Hepatocyte (in vitro differentiated cells): ENCODE measurements around the gene CCDC138. TPM values are rescaled to one million over a fixed set of nuclear protein-coding genes. Genes with fewer than 3 reads are reported as not detected.

Experiments
- DNase-seq: peaks from one replicate; pipeline ENCODE4 v3.0.0-alpha.2; 2016; ENCODE audit warnings: low spot score
- H2AFZ ChIP-seq: fragments of 200-600 bp; sonication (generic); 2 replicates; pipeline ENCODE4 v1.6.0; 2016; ENCODE audit warnings: antibody characterized with exemption, mild to moderate bottlenecking
- H3K27ac ChIP-seq: fragments of 200-600 bp; sonication (generic); 2 replicates; pipeline ENCODE4 v1.5.1; 2016; ENCODE audit warnings: mild to moderate bottlenecking
- H3K27me3 ChIP-seq: fragments of 200-600 bp; sonication (generic); 2 replicates; pipeline ENCODE4 v1.6.1; 2016
- H3K36me3 ChIP-seq: fragments of 200-600 bp; sonication (generic); replicated peaks from 2 replicates; pipeline ENCODE4 v1.5.1; 2016; ENCODE audit warnings: low read depth; ENCODE audit not compliant: insufficient read depth
- H3K4me1 ChIP-seq: fragments of 200-600 bp; sonication (generic); 2 replicates; pipeline ENCODE4 v1.5.1; 2016; ENCODE audit warnings: mild to moderate bottlenecking, moderate library complexity; ENCODE audit not compliant: insufficient read depth
- H3K4me2 ChIP-seq: fragments of 200-600 bp; sonication (generic); 2 replicates; pipeline ENCODE4 v1.6.0; 2016
- H3K4me3 ChIP-seq: fragments of 200-600 bp; sonication (generic); 2 replicates; pipeline ENCODE4 v1.5.1; 2016; ENCODE audit warnings: mild to moderate bottlenecking
- H3K79me2 ChIP-seq: fragments of 200-600 bp; sonication (generic); 2 replicates; pipeline ENCODE4 v1.6.0; 2017; ENCODE audit warnings: mild to moderate bottlenecking
- H3K9me2 ChIP-seq: fragments of 200-600 bp; sonication (generic); replicated peaks from 2 replicates; pipeline ENCODE4 v1.6.0; 2017; ENCODE audit warnings: mild to moderate bottlenecking; ENCODE audit not compliant: insufficient read depth
- H3K9me3 ChIP-seq: fragments of 200-600 bp; sonication (generic); 2 replicates; pipeline ENCODE4 v1.5.1; 2016; ENCODE audit warnings: low read depth, mild to moderate bottlenecking
- H4K20me1 ChIP-seq: fragments of 200-600 bp; sonication (generic); 2 replicates; pipeline ENCODE4 v1.6.0; 2016; ENCODE audit warnings: mild to moderate bottlenecking; ENCODE audit not compliant: insufficient read depth, poor library complexity, severe bottlenecking
- CTCF ChIP-seq: fragments of 200-600 bp; sonication (generic); IDR thresholded peaks from 2 replicates; pipeline ENCODE4 v1.5.1; 2016; ENCODE audit warnings: antibody characterized with exemption, mild to moderate bottlenecking; ENCODE audit not compliant: poor library complexity
- EZH2 ChIP-seq: fragments of 200-600 bp; sonication (generic); IDR thresholded peaks from 2 replicates; pipeline ENCODE4 v1.6.1; 2016; ENCODE audit warnings: antibody characterized with exemption, mild to moderate bottlenecking, borderline replicate concordance
- EZH2phosphoT487 ChIP-seq: fragments of 200-600 bp; sonication (generic); IDR thresholded peaks from one replicate; pipeline ENCODE4 v1.6.1; 2018; ENCODE audit warnings: antibody characterized with exemption, mild to moderate bottlenecking, low read depth, moderate library complexity; ENCODE audit not compliant: unreplicated experiment, severe bottlenecking
- WGBS: methylation state at CpG from one replicate; pipeline ENCODE4 v1.1.6; 2016; ENCODE audit warnings: low lambda C conversion rate; ENCODE audit errors: missing lambda C conversion rate; 5-methylcytosine and 5-hydroxymethylcytosine counted together
- polyA plus RNA-seq: library from polyadenylated mRNA; unstranded; fragments of >200 nt; fragmentation: Nextera tagmentation; extraction: Ambion mirVana; gene quantifications from 2 replicates; pipeline ENCODE4 v1.2.1, GENCODE V29; 2016
- total RNA-seq: library from RNA; depleted of rRNA; stranded (reverse); fragments of >200 nt; gene quantifications from 2 replicates; pipeline ENCODE4 v1.2.3, GENCODE V29; 2014

Gene CCDC138
- total and polyA plus RNA-seq, 2 experiments from 2014 or later, result 2.7 to 6.6 TPM

GRCh38 chr2:108922141-108922915, 135.8 kb downstream of the CCDC138 start:
- Histone ChIP-seq H3K9me2 (no peaks in the 10 kb centered on the region), H3K4me1 (peaks cover 4% of the 10 kb centered on the region), H3K27me3 (no peaks in the 10 kb centered on the region), H2AFZ (no peak overlapping the region), H3K79me2 (no peaks in the 10 kb centered on the region), H3K36me3 (no peaks in the 10 kb centered on the region), H3K4me2 (no peak overlapping the region), H4K20me1 (no peaks in the 10 kb centered on the region), H3K27ac (no peak overlapping the region), H3K9me3 (no peaks in the 10 kb centered on the region), H3K4me3 (no peak overlapping the region)
- no peak for DNase-seq
- WGBS, result 67% methylated on average over 11 of the region's 11 CpGs
- TF ChIP-seq CTCF (no peak), EZH2phosphoT487 (no peak), EZH2 (no peak)

GRCh38 chr2:108923019-108923700, 136.6 kb downstream of the CCDC138 start:
- DNase-seq, result no peak
- no peaks in the 10 kb centered on the region for H3K79me2 ChIP-seq
- H2AFZ ChIP-seq, result no peak overlapping the region
- no peak for TF ChIP-seq EZH2phosphoT487
- no peak for TF ChIP-seq CTCF
- TF ChIP-seq EZH2, result no peak
- no peaks in the 10 kb centered on the region for H3K36me3 ChIP-seq
- H3K4me2 ChIP-seq, result no peak overlapping the region
- H3K4me1 ChIP-seq, result peaks cover 4% of the 10 kb centered on the region
- no peak overlapping the region for H3K27ac ChIP-seq
- no peaks in the 10 kb centered on the region for H4K20me1 ChIP-seq
- H3K9me3 ChIP-seq, result no peaks in the 10 kb centered on the region
- H3K9me2 ChIP-seq, result no peaks in the 10 kb centered on the region
- H3K27me3 ChIP-seq, result no peaks in the 10 kb centered on the region
- H3K4me3 ChIP-seq, result no peak overlapping the region
- whole genome bisulfite sequencing, result 79% methylated on average over 12 of the region's 12 CpGs

GRCh38 chr2:108923736-108924579, 137.4 kb downstream of the CCDC138 start:
- DNase-seq, result no peak
- TF ChIP-seq CTCF (no peak), EZH2 (no peak)
- H2AFZ ChIP-seq, result no peak overlapping the region

More at GRCh38 chr2:108923736-108924579, 137.4 kb downstream of the CCDC138 start:
- no peaks in the 10 kb centered on the region for H3K27me3 ChIP-seq
- no peaks in the 10 kb centered on the region for H3K79me2 ChIP-seq
- H3K4me1 ChIP-seq, result peaks cover 4% of the 10 kb centered on the region
- H3K9me2 ChIP-seq, result no peaks in the 10 kb centered on the region
- H4K20me1 ChIP-seq, result no peaks in the 10 kb centered on the region
- H3K27ac ChIP-seq, result no peak overlapping the region
- 87% methylated on average over 13 of the region's 13 CpGs for WGBS
- no peak overlapping the region for H3K4me2 ChIP-seq
- H3K9me3 ChIP-seq, result no peaks in the 10 kb centered on the region
- no peaks in the 10 kb centered on the region for H3K36me3 ChIP-seq
- no peak overlapping the region for H3K4me3 ChIP-seq
